OCI-LY7 (cell line): ENCODE measurements around the gene TBX4.

Experiments
- EZH2phosphoT487 ChIP-seq: fragments of 200-600 bp; sonication (generic); IDR thresholded peaks from 2 replicates; pipeline ENCODE4 v1.6.1; 2018; ENCODE audit warnings: low read depth, borderline replicate concordance, mild to moderate bottlenecking, mixed run types, antibody characterized with exemption, low read length, moderate library complexity, mixed read lengths
- TF ChIP-seq, protein P1 (sequence below): fragments of 200-600 bp; sonication (generic); conservative IDR thresholded peaks from 2 replicates; pipeline ENCODE4 v1.5.1; 2014; ENCODE audit warnings: mild to moderate bottlenecking, antibody characterized with exemption, low read length, moderate library complexity, mixed read lengths

DNA sequence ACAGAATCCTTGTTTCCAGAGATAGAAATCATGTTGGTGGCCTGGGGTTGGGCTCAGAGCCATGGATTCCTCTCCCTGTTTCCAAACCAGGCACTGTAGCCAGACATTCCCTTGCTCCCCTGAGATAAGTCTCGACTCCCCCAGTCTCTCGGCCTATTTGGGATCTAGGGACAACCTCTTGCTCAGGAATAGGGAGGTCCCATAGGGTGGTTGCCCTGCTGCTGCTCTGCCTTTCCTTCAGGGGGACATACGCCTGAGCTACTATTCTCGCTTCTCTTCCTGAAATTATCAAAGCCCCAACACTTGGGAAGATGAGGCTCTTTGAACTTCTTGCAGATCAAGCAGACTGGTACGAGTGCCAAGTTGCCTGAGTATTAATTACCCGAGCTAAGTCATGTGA, 58.0 kb downstream of the TBX4 start:
- TF ChIP-seq, protein P1, sequence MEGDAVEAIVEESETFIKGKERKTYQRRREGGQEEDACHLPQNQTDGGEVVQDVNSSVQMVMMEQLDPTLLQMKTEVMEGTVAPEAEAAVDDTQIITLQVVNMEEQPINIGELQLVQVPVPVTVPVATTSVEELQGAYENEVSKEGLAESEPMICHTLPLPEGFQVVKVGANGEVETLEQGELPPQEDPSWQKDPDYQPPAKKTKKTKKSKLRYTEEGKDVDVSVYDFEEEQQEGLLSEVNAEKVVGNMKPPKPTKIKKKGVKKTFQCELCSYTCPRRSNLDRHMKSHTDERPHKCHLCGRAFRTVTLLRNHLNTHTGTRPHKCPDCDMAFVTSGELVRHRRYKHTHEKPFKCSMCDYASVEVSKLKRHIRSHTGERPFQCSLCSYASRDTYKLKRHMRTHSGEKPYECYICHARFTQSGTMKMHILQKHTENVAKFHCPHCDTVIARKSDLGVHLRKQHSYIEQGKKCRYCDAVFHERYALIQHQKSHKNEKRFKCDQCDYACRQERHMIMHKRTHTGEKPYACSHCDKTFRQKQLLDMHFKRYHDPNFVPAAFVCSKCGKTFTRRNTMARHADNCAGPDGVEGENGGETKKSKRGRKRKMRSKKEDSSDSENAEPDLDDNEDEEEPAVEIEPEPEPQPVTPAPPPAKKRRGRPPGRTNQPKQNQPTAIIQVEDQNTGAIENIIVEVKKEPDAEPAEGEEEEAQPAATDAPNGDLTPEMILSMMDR = no peak
- TF ChIP-seq EZH2phosphoT487 = no peak
